ENCODE data around the gene SLC30A1. TPM values are rescaled to one million over a fixed set of nuclear protein-coding genes. Genes with fewer than 3 reads are reported as not detected.

Gene SLC30A1
- total and polyA plus RNA-seq, 2 of the 8 experiments (the other 6 are each of a cell fraction or from before 2014, with no cell fraction given) = 4.5 to 14.0 TPM

DNA sequence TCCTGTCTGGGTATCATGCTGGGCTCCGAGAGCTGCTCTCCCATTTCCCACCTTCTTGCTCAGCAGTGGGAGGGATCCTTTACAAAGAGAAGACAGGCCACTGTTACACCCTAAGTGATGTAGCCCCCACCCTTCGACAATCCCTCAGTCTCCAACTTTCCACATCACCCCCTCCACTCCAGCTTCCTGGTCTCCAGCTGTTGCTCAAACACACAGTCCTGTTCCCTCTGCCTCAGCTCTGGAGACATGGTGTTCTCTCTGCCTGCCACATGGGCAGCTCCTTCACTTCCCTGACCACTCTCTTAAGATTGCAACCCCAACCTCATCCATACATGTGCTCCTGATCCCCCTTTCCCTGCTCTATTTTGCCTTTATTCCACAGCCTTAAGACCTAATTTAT, 37.7 kb downstream of the SLC30A1 start:
- Histone ChIP-seq H2BK20ac (ENCODE audit: low read length) (no peak overlapping the region), H2AK5ac (ENCODE audit: low read depth, low read length) (no peak overlapping the region), H3K23me2 (ENCODE audit: low read depth, low read length) (peaks cover 2% of the 10 kb centered on the region; the same call in 1 of the 2 replicates), H2AFZ (ENCODE audit: low read length) (no peak overlapping the region), H2BK12ac (ENCODE audit: low read depth, low read length) (no peak overlapping the region), H3K36me3 (ENCODE audit: control insufficient read depth in 2 of 4, insufficient read depth in 4 of 4, low read length in 3 of 4) (no peaks in the 10 kb centered on the region), H3K79me1 (ENCODE audit: low read depth, low read length) (no peaks in the 10 kb centered on the region), H3K27me3 (replicated peaks in 1 of 4; ENCODE audit: control insufficient read depth in 3 of 4, extremely low read depth in 1 of 4, insufficient read depth in 3 of 4, low read length in 3 of 4) (no peaks in the 10 kb centered on the region), H4K91ac (replicated peaks; ENCODE audit: insufficient read length, low read length) (no peak overlapping the region), H3K27ac (ENCODE audit: low read depth, low read length) (no peak overlapping the region), H3K4ac (replicated peaks; ENCODE audit: insufficient read length, low read depth, low read length) (no peak overlapping the region), H3K14ac (ENCODE audit: insufficient read length) (no peak overlapping the region), H3K23ac (ENCODE audit: insufficient read length) (no peak overlapping the region), H3K9ac (replicated peaks in 1 of 4; ENCODE audit: extremely low read depth in 1 of 4, low read depth in 3 of 4, low read length in 3 of 4) (no peak overlapping the region), H3K56ac (replicated peaks; ENCODE audit: insufficient read length, low read depth, low read length) (no peak overlapping the region), H4K8ac (ENCODE audit: extremely low read depth, insufficient read depth, low read length) (no peak overlapping the region), H4K5ac (ENCODE audit: insufficient read length, low read depth, low read length) (no peak overlapping the region), H4K20me1 (replicated peaks in 1 of 2; ENCODE audit: control insufficient read depth in 1 of 2, insufficient read depth in 2 of 2, low read length in 2 of 2) (no peaks in the 10 kb centered on the region), H2BK5ac (ENCODE audit: low read depth, low read length) (no peak overlapping the region), H2BK120ac (replicated peaks; ENCODE audit: low read depth, low read length) (no peak overlapping the region), H2BK15ac (ENCODE audit: low read length) (no peak overlapping the region), H3K4me2 (ENCODE audit: insufficient read depth in 1 of 2, low read depth in 2 of 2, low read length in 2 of 2) (no peak overlapping the region), H3K18ac (ENCODE audit: extremely low read depth, low read length) (no peak overlapping the region), H3K4me3 (ENCODE audit: extremely low read depth in 1 of 4, insufficient read depth in 2 of 4, low read depth in 3 of 4, low read length in 4 of 4) (no peak overlapping the region), H3K79me2 (ENCODE audit: control insufficient read depth in 1 of 2, insufficient read depth in 2 of 2, low read length in 2 of 2) (no peaks in the 10 kb centered on the region), H3K4me1 (replicated peaks in 1 of 4; ENCODE audit: control insufficient read depth in 3 of 4, insufficient read depth in 4 of 4, low read length in 3 of 4) (peaks cover 0 to 9% (median 4%) of the 10 kb centered on the region in 4 experiments; a peak in 5 of 7 replicates), H3K9me3 (ENCODE audit: insufficient read depth in 2 of 2, low read depth in 1 of 2, low read length in 1 of 2) (0 out of 4 replicates have a peak, but pooled peaks cover 2 to 4% of the 10 kb centered on the region in 2 experiments)
- WGBS, 2 experiments (ENCODE audit: extremely low coverage in 1 of 2, insufficient coverage in 1 of 2, insufficient read length in 1 of 2, insufficient replicate concordance in 2 of 2, low coverage in 1 of 2, low lambda C conversion rate in 2 of 2, missing lambda C conversion rate in 1 of 2) = 91% methylated on average over 2 of the region's 2 CpGs; no CpG with 5 or more reads in 1 of the 2 experiments
- TF ChIP-seq ZNF274 (IDR thresholded peaks at IDR 0.05; ENCODE audit: borderline replicate concordance, extremely low read depth, low read length) (no peak), SP4 (IDR thresholded peaks at IDR 0.05; ENCODE audit: low read length) (no peak), KDM5A (IDR thresholded peaks at IDR 0.05; ENCODE audit: low read length) (no peak), CHD1 (IDR thresholded peaks at IDR 0.05; ENCODE audit: low read depth, low read length) (no peak), EZH2 (IDR thresholded peaks at IDR 0.05; ENCODE audit: low read depth, low read length, severe bottlenecking) (no peak), SIRT6 (IDR thresholded peaks at IDR 0.05; ENCODE audit: low read length) (no peak), CTCF (IDR thresholded peaks at IDR 0.05; ENCODE audit: control extremely low read depth in 1 of 3, insufficient read depth in 1 of 3, low read depth in 1 of 3, low read length in 3 of 3) (no peak), SUZ12 (IDR thresholded peaks at IDR 0.05; ENCODE audit: low read length) (no peak), CEBPB (IDR thresholded peaks at IDR 0.05; ENCODE audit: low read depth, low read length) (no peak), POU5F1 (IDR thresholded peaks at IDR 0.05; ENCODE audit: low read depth, low read length) (no peak), TCF12 (IDR thresholded peaks at IDR 0.05; ENCODE audit: low read depth, low read length) (no peak), SAP30 (IDR thresholded peaks at IDR 0.05; ENCODE audit: insufficient read depth, insufficient replicate concordance, low read length) (no peak), CBX5 (IDR thresholded peaks at IDR 0.05; ENCODE audit: low read depth, low read length) (no peak)
- ChIA-PET CTCF (ENCODE audit: partially characterized antibody) (interaction anchor here (0.5 to 2.1 kb wide), 5 partner anchors 9 to 283 kb away, joined by 3 to 10 read pairs (median 5); no protein-coding TSS in a partner anchor), POLR2A (ENCODE audit: partially characterized antibody) (no interaction called here)
- FAIRE-seq = no peak
- DNase-seq (ENCODE audit: low read depth in 1 of 2, low spot score in 2 of 2) = no peak
